MCF 10A (cell line): ENCODE data around the gene GGPS1. TPM values are rescaled to one million over a fixed set of nuclear protein-coding genes. Genes with fewer than 3 reads are reported as not detected.

ENCODE experiments used
- Bru-seq: library from RNA; stranded (reverse); fragments of 400-500 nt; gene quantifications from one replicate; lab custom pipeline; 2021; lab: Mats Ljungman, UMichigan
- BruChase-seq, 2 experiments: library from RNA; stranded (reverse); fragments of 400-500 nt; gene quantifications; one replicate each; lab custom pipeline; 2021; lab: Mats Ljungman, UMichigan
- BruUV-seq: library from RNA; stranded (reverse); fragments of 400-500 nt; replicated peaks from 2 replicates; lab custom pipeline; 2021; lab: Mats Ljungman, UMichigan
- CTCF ChIA-PET: fragments of 300-600 bp; sonication (Branson Sonifier 250); formaldehyde crosslinking; extraction: SDS; loops from one replicate; lab custom pipeline; 2021; ENCODE audit warnings: antibody characterized with exemption, inconsistent platforms; lab: Yijun Ruan, JAX
- POLR2A ChIA-PET: fragments of 300-600, 350-650 bp; sonication (Branson Sonifier 250); formaldehyde crosslinking; extraction: SDS; loops from one replicate; lab custom pipeline; 2020; ENCODE audit warnings: antibody characterized with exemption, inconsistent platforms; lab: Yijun Ruan, JAX
- DNase-seq: peaks from one replicate; pipeline ENCODE4 v3.0.0-alpha.2; 2018; ENCODE audit not compliant: unreplicated experiment
- H3K27ac Mint-ChIP-seq: one replicate; pipeline ENCODE4 v1.8.0; 2022; ENCODE audit warnings: mild to moderate bottlenecking, low read depth, mixed read lengths; ENCODE audit not compliant: unreplicated experiment
- H3K27me3 Mint-ChIP-seq: one replicate; pipeline ENCODE4 v1.8.0; 2022; ENCODE audit warnings: mixed read lengths; ENCODE audit not compliant: insufficient read depth, unreplicated experiment
- H3K36me3 Mint-ChIP-seq: one replicate; pipeline ENCODE4 v1.8.0; 2022; ENCODE audit warnings: mild to moderate bottlenecking, moderate library complexity, mixed read lengths; ENCODE audit not compliant: insufficient read depth, unreplicated experiment
- H3K4me1 Mint-ChIP-seq: one replicate; pipeline ENCODE4 v1.8.0; 2022; ENCODE audit warnings: mixed read lengths; ENCODE audit not compliant: insufficient read depth, unreplicated experiment
- H3K4me3 Mint-ChIP-seq: one replicate; pipeline ENCODE4 v1.8.0; 2022; ENCODE audit warnings: mild to moderate bottlenecking, moderate library complexity, mixed read lengths; ENCODE audit not compliant: unreplicated experiment
- H3K9me3 Mint-ChIP-seq: one replicate; pipeline ENCODE4 v1.8.0; 2022; ENCODE audit warnings: mixed read lengths; ENCODE audit not compliant: unreplicated experiment
- CTCF ChIP-seq: fragments of 200-600 bp; IDR thresholded peaks from one replicate; pipeline ENCODE4 v1.8.0; 2022; ENCODE audit warnings: antibody characterized with exemption, mild to moderate bottlenecking; ENCODE audit not compliant: unreplicated experiment
- intact Hi-C: fragments of 100-400 bp; cut with micrococcal nuclease; formaldehyde crosslinking; loops from 2 replicates; pipeline ENCODE4 v1.14.1; 2022
- long read RNA-seq: library from polyadenylated mRNA; stranded (forward); transcript quantifications from one replicate; pipeline ENCODE4 v2.0.0, GENCODE V29; 2022
- total RNA-seq: library from RNA; stranded (reverse); gene quantifications from 2 replicates; pipeline ENCODE4 v1.2.3, GENCODE V29; 2022

The GGPS1 gene
- total RNA-seq (56.5 and 74.8 TPM in 2 replicates), Bru-seq, nascent RNA (percentile 89 among the genes with signal in this experiment), BruChase-seq, experiment 1, labeled RNA remaining after a 6-hour chase (percentile 98 among the genes with signal in this experiment), BruChase-seq, experiment 2, labeled RNA remaining after a 2-hour chase (percentile 98 among the genes with signal in this experiment)
- long read RNA-seq, transcript GGPS1-203 (3 exons, 1,407 nt): minor isoform, 27 of 246 reads
- long read RNA-seq, transcript GGPS1-201 (4 exons, 2,895 nt): major isoform, 204 of 246 reads
- long read RNA-seq, partial matches to known transcripts: 1 of 246 reads
- long read RNA-seq, other reads (novel, unspliced or antisense): 11 of 246 reads

- POLR2A ChIA-PET: interaction anchor here (0.6 to 9.2 kb wide), 42 partner anchors 13 to 724 kb away, joined by 3 to 193 read pairs (median 5); partner anchors contain the start of genes B3GALNT2, RBM34, TBCE and TOMM20
- no peaks in the 10 kb centered on the region for H3K9me3 Mint-ChIP-seq
- TSS peak; percentile 65 for BruUV-seq
- CTCF ChIA-PET: interaction anchor here (0.6 to 6.5 kb wide), 8 partner anchors 14 to 199 kb away, joined by 3 to 61 read pairs (median 4); no protein-coding TSS in a partner anchor
- peak; percentile 100 for DNase-seq
- H3K36me3 Mint-ChIP-seq: peaks cover 21% of the 10 kb centered on the region
- intact Hi-C loops: loop anchor here (1.0 to 5.0 kb wide), 6 partner anchors 39 to 226 kb away; partner anchors contain the start of genes RBM34 and TBCE
- no peak within 1 kb of the TSS for H3K4me3 Mint-ChIP-seq
- peaks cover 23% of the 10 kb centered on the region for H3K4me1 Mint-ChIP-seq
- H3K27me3 Mint-ChIP-seq: no peaks in the 10 kb centered on the region
- TF ChIP-seq CTCF: peak; percentile 6
- H3K27ac Mint-ChIP-seq: no peak within 1 kb of the TSS
Measured at GRCh38 chr1:235328271-235329138, at the start of gene GGPS1. TSS of gene GGPS1 (plus strand) at chr1:235328570. CDS start at chr1:235335265, 6,695 bp downstream.

DNA sequence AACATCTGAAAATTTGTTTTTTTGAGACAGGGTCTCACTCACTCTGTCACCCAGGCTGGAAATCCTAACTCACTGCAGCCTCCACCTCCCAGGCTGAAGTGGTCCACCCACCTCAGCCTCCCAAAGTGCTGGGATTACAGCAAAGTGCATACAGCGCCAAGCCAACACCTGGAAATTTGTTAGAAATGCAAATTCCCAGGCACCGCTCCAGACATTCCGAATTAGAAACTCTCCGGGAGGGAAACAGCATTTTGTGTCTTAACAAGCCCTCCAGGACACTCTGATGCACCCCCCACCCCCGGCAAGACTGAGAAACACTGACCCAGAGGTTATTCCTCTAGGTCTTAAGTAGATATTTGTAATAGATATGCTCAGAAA is 49.5 kb upstream of the GGPS1 start:
- no peak for TF ChIP-seq CTCF
- no peak overlapping the region for H3K4me3 Mint-ChIP-seq
- no peaks in the 10 kb centered on the region for H3K27me3 Mint-ChIP-seq
- H3K36me3 Mint-ChIP-seq: peaks cover 7% of the 10 kb centered on the region
- H3K4me1 Mint-ChIP-seq: peaks cover 26% of the 10 kb centered on the region
- POLR2A ChIA-PET: interaction anchor here (1.1 to 1.5 kb wide), 2 partner anchors 10 to 26 kb away, joined by 3 to 7 read pairs; no protein-coding TSS in a partner anchor
- no peak overlapping the region for H3K27ac Mint-ChIP-seq
- CTCF ChIA-PET: interaction anchor here (1.2 kb wide), 1 partner anchor 138 kb away, joined by 4 read pairs; no protein-coding TSS in a partner anchor
- intact Hi-C loops: no loop called here
- BruUV-seq: no TSS peak
- DNase-seq: no peak
- H3K9me3 Mint-ChIP-seq: no peaks in the 10 kb centered on the region

DNA sequence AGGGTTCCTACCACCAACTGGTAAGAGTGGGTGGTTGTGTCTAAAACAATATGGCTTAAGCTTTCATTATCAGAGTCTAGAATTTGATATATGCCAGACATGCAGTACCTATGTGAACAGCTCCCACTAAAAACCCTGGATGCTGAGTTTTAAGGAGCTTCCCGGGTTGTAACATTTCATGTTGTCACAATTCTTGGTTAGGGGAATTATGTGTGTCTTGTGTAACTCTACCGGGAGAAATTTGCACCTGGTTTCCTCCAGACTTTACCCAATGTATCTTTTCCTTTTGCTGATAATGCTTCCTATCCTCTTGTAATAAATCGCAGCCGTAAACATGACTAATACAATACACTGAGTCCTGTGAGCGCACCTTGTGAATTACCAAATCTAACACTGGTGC is 48.7 kb upstream of the GGPS1 start:
- ChIA-PET POLR2A (interaction anchor here (0.6 to 1.5 kb wide), 4 partner anchors 9 to 1447 kb away, joined by 3 to 7 read pairs (median 3); no protein-coding TSS in a partner anchor), CTCF (interaction anchor here (0.6 to 1.2 kb wide), 5 partner anchors 21 to 137 kb away, joined by 3 to 4 read pairs (median 3); no protein-coding TSS in a partner anchor)
- Mint-ChIP-seq H3K9me3 (no peaks in the 10 kb centered on the region), H3K27me3 (no peaks in the 10 kb centered on the region), H3K36me3 (peaks cover 7% of the 10 kb centered on the region), H3K4me1 (peaks cover 26% of the 10 kb centered on the region), H3K4me3 (no peak overlapping the region), H3K27ac (no peak overlapping the region)
- DNase-seq: no peak
- no peak for TF ChIP-seq CTCF
- BruUV-seq: no TSS peak
- intact Hi-C loops: no loop called here
